Endothelial cell of umbilical vein (primary cell): Measurements from ENCODE around the gene RAD52.

ENCODE experiments used
- CTCF ChIP-seq, 2 donors: IDR thresholded peaks; 1 replicate in 1 of 2; 2 replicates in 1 of 2; pipeline ENCODE4 v1.5.1; 2011; ENCODE audit warnings: low read length in 2 of 2, mild to moderate bottlenecking in 2 of 2, moderate library complexity in 2 of 2, control low read depth in 1 of 2, inconsistent platforms in 1 of 2, low read depth in 1 of 2; ENCODE audit not compliant: insufficient read depth in 1 of 2; ENCODE audit errors: extremely low read depth in 1 of 2
- EZH2 ChIP-seq: IDR thresholded peaks from 2 replicates; pipeline ENCODE4 v1.6.1; 2012; ENCODE audit warnings: borderline replicate concordance, low read depth, mild to moderate bottlenecking, moderate library complexity, low read length, inconsistent platforms; ENCODE audit not compliant: severe bottlenecking

GRCh38 chr12:981176-981828 is 31.8 kb upstream of the RAD52 start:
- no peak for TF ChIP-seq EZH2
- no peak for TF ChIP-seq CTCF (IDR thresholded peaks at IDR 0.05; ENCODE audit: extremely low read depth in 1 of 2, insufficient read depth in 1 of 2, low read depth in 1 of 2, low read length in 2 of 2)
